Bronchial epithelial cell (primary cell): ENCODE results near the gene SLC41A3. TPM values are rescaled to one million over a fixed set of nuclear protein-coding genes. Genes with fewer than 3 reads are reported as not detected.
"Not testable (repeated sequence)": the region's sequence is repeated elsewhere in the genome, so short reads cannot be mapped to it uniquely, and the experiment has no call there.

Experiments
- DNase-seq: peaks from one replicate; pipeline ENCODE4 v3.0.0-alpha.2; 2010; ENCODE audit warnings: low read depth
- FAIRE-seq: peaks from 2 replicates; lab custom pipeline; 2011; peaks lifted over from hg19 to GRCh38; lab: Jason Lieb, UNC
- H3K27me3 ChIP-seq: 2 replicates; pipeline ENCODE4 v1.5.1; 2011; ENCODE audit warnings: low read length; ENCODE audit not compliant: control insufficient read depth, insufficient read depth
- H3K36me3 ChIP-seq: 2 replicates; pipeline ENCODE4 v1.5.1; 2011; ENCODE audit warnings: low read length; ENCODE audit not compliant: control insufficient read depth, insufficient read depth
- H3K4me3 ChIP-seq: 2 replicates; pipeline ENCODE4 v1.5.1; 2011; ENCODE audit warnings: mild to moderate bottlenecking, low read depth, low read length, control low read depth
- total RNA-seq: library from RNA; depleted of rRNA; stranded (reverse); fragments of >200 nt; gene quantifications from 2 replicates; pipeline ENCODE4 v1.2.1, GENCODE V29; 2014
- TF ChIP-seq, protein P1 (sequence below): IDR thresholded peaks from 2 replicates; pipeline ENCODE4 v1.5.1; 2011; ENCODE audit warnings: mild to moderate bottlenecking, moderate library complexity, low read length, control low read depth, inconsistent platforms; ENCODE audit not compliant: insufficient read depth, severe bottlenecking

Gene SLC41A3
- total RNA-seq, 1 donor from 2014 or later, result 61.6 TPM

- DNase-seq (no peak), FAIRE-seq (no peak)
- Histone ChIP-seq H3K36me3 (no peaks in the 10 kb centered on the region), H3K27me3 (no peaks in the 10 kb centered on the region), H3K4me3 (no peak overlapping the region)
- TF ChIP-seq, protein P1, sequence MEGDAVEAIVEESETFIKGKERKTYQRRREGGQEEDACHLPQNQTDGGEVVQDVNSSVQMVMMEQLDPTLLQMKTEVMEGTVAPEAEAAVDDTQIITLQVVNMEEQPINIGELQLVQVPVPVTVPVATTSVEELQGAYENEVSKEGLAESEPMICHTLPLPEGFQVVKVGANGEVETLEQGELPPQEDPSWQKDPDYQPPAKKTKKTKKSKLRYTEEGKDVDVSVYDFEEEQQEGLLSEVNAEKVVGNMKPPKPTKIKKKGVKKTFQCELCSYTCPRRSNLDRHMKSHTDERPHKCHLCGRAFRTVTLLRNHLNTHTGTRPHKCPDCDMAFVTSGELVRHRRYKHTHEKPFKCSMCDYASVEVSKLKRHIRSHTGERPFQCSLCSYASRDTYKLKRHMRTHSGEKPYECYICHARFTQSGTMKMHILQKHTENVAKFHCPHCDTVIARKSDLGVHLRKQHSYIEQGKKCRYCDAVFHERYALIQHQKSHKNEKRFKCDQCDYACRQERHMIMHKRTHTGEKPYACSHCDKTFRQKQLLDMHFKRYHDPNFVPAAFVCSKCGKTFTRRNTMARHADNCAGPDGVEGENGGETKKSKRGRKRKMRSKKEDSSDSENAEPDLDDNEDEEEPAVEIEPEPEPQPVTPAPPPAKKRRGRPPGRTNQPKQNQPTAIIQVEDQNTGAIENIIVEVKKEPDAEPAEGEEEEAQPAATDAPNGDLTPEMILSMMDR, result no peak
Observed at GRCh38 chr3:126098391-126098858, 14.5 kb upstream of the SLC41A3 start.

- FAIRE-seq (no peak), DNase-seq (no peak)
- Histone ChIP-seq H3K4me3 (no peak overlapping the region), H3K36me3 (no peaks in the 10 kb centered on the region), H3K27me3 (no peaks in the 10 kb centered on the region)
- TF ChIP-seq, protein P1, result no peak
Observed at GRCh38 chr3:126097801-126098200, 13.9 kb upstream of the SLC41A3 start.

GRCh38 chr3:126096274-126096673 is 12.3 kb upstream of the SLC41A3 start:
- not testable (repeated sequence) for FAIRE-seq, H3K27me3 ChIP-seq, H3K4me3 ChIP-seq, DNase-seq, H3K36me3 ChIP-seq

GRCh38 chr3:126092128-126092527 is 8.2 kb upstream of the SLC41A3 start:
- H3K36me3 ChIP-seq, FAIRE-seq: not testable (repeated sequence)

DNA sequence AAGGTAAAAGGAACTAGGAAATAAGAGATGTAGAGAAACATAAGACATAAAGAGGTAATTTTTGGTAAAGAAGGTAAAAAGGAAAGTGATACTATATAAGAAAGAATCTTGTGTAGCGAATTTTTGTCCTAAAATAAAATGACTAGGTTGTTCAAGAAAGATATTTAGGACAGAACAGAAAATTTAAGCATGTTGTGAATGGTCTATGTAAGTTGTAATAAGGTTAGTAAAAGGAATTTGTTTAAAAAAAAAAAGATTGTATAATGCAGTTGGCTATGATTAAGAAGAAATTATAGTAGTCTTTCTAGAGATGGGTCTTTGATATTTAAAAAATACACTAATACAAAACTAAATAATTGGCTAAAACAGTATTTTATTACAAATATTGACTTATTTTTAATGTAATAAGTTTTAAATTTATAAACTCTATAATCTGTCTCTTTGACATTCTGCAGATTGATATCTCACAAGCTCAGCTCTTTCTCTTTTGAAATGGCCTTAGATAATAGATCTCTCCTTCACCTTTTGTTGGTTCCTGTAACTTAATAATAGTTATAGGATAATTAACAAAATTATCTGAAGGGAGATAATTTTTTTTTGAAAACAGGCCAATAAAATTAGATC is 3.7 kb upstream of the SLC41A3 start:
- no peak for DNase-seq
- FAIRE-seq, result no peak
- Histone ChIP-seq H3K4me3 (no peak overlapping the region), H3K36me3 (no peaks in the 10 kb centered on the region), H3K27me3 (no peaks in the 10 kb centered on the region)
- TF ChIP-seq, protein P1, result no peak

More at GRCh38 chr3:126092128-126092527, 8.2 kb upstream of the SLC41A3 start:
- H3K4me3 ChIP-seq, H3K27me3 ChIP-seq, DNase-seq: not testable (repeated sequence)

DNA sequence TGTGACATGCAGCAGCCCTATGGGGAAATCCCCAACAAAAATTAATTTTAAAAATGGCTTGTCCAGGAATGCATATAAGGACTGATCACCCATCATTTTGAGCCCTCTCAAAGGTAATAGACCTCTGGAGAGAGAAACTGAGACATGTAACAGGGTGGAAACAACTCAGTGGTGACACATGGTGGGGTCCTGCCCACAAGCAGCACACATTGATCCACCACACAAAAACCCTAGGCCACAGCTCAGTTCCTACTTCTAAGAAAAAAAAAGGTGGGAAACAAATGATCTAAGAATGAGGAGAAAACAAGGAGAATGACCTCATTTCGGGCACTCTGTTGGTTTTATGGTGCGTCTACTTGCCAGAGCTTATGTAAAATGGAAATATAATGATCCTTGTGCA is 1.9 kb upstream of the SLC41A3 start:
- no peak for FAIRE-seq
- Histone ChIP-seq H3K36me3 (no peaks in the 10 kb centered on the region), H3K4me3 (no peak overlapping the region), H3K27me3 (no peaks in the 10 kb centered on the region)
- TF ChIP-seq, protein P1, result no peak
- DNase-seq, result no peak

- DNase-seq (no peak), FAIRE-seq (no peak)
- no peaks in the 10 kb centered on the region for H3K36me3 ChIP-seq
- no peak overlapping the region for H3K4me3 ChIP-seq
- H3K27me3 ChIP-seq, result no peaks in the 10 kb centered on the region
- TF ChIP-seq, protein P1, result no peak
Observed at GRCh38 chr3:126085276-126085675, 1.4 kb upstream of the SLC41A3 start.
